ENCODE data around the gene FKBP1B.
A peak's percentile ranks its signal among the peaks of the same experiment; 100 is the strongest.
"Not testable (repeated sequence)": the region's sequence is repeated elsewhere in the genome, so short reads cannot be mapped to it uniquely, and the experiment has no call there.

The FKBP1B gene

GRCh38 chr2:24072259-24072658 is 22.7 kb downstream of the FKBP1B start:
- no peak for DNase-seq (ENCODE audit: low spot score)

DNA sequence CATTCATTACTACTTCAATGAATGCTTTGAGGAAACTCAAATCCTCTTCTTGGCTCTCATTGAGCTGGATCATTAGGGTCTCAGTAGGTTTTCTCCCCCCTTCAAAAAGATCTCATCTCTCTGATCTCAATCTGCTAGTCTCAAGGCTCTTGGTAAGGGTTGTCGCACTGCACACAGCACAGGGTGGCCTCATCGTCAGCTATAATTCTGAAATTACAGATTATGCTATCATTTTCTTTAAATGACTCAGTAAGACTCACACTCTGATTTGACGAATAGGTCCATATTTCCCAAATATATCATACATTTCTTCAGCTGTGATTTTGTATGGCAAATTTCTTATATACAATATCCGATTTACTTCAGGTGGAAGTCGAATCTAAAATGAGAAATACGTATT is 24.3 kb downstream of the FKBP1B start:
- no peak for DNase-seq (ENCODE audit: low spot score)

GRCh38 chr2:24075259-24075658 is 25.7 kb downstream of the FKBP1B start:
- no peak for DNase-seq (ENCODE audit: low spot score)

DNA sequence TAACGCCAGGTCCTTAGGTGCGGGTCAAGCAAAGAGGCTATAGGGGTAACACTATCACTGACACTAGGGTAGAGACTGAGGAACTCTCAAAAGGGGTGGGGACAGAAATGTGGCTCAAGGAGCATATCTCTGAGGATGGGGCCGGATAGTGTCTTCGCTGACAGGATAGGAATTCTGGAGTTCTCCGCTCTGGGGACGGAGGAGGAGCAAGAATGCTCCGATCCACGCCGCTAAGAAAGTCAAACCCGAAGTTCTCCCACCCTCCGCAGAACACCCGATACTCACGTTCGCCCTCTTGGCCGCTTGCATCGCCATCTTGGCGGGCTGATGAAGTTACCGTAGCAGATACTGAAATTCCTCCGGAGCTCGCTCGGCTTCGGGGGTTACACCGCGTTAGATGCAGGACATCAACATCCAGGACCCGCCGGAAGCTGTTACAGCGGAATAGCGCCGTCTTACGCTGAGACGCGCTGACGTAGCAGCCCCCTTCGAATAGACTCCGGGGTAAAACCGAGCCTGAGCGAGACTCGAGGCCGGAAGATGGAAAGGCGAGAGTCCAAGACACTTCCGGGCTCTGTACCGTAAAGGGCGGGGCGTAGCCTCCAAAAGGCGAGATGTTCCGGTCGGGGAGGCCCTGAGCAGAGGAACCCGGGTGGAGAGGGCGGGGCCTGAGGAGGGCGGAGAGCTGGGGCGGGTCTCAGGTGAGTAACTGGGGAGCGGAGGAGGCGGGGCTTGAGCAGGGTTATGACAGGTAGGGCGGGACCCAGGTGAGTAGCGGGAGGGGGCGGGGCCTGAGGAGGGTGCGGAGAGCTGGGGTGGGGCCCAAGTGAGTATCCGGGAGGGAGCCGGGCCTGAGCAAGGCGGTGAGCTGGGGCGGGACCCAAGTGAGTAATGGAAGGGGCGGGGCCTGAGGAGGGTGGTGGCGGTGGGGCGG is 26.6 kb downstream of the FKBP1B start, which contains the start of gene SF3B6:
SF3B6 (minus strand) TSS at position 412 of the 934 bp plus-strand sequence; CDS start at position 315, 97 bp downstream.
- peak; percentile 100 for DNase-seq (ENCODE audit: low spot score)

- no peak for DNase-seq (ENCODE audit: low spot score)
These were observed 27.5 kb downstream of the FKBP1B start for GRCh38 chr2:24076849-24077534.

GRCh38 chr2:24077535-24077877 is 28.0 kb downstream of the FKBP1B start:
- DNase-seq (ENCODE audit: low spot score) = no peak

DNA sequence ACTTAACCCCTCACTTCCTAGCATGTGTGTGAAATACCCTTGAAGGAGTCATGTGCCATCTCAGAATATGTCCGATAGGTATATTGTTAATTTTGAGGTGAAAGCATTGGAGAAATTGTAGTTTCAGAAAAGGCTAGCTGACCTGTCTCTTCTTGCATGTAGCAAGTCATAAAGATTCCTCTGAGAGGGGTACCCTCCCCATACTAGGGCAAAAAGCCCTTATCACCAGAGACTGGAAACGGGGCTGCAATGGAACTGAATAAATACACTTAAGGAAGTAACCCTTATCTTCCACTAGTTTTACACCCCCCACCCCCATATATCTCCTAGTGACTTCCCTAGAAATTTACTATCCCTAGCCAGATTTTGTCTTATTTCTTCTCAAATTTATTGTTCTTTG is 28.3 kb downstream of the FKBP1B start:
- DNase-seq (ENCODE audit: low spot score) = no peak

DNA sequence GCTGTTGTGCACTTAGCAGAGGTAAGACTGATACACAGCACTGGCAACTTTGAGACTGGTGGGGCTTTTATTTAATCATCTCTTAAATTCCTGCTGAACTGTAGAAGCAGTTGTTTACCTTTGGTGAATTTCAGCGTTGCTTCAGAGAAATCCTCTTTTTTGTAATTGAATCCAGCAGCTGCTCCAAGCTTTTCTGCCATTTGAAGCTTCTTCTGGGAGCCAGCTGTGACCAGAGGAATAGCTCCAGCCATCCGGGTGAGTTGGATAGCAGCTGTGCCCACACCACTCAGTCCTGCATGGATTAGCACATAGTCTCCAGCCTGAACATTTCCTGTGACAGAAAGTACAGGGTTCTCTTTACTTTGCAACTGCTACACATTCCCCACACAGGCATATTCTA is 31.2 kb downstream of the FKBP1B start:
- no peak for DNase-seq (ENCODE audit: low spot score)

- DNase-seq (ENCODE audit: low spot score) = no peak
These were observed 33.4 kb downstream of the FKBP1B start for GRCh38 chr2:24082787-24083566.

DNA sequence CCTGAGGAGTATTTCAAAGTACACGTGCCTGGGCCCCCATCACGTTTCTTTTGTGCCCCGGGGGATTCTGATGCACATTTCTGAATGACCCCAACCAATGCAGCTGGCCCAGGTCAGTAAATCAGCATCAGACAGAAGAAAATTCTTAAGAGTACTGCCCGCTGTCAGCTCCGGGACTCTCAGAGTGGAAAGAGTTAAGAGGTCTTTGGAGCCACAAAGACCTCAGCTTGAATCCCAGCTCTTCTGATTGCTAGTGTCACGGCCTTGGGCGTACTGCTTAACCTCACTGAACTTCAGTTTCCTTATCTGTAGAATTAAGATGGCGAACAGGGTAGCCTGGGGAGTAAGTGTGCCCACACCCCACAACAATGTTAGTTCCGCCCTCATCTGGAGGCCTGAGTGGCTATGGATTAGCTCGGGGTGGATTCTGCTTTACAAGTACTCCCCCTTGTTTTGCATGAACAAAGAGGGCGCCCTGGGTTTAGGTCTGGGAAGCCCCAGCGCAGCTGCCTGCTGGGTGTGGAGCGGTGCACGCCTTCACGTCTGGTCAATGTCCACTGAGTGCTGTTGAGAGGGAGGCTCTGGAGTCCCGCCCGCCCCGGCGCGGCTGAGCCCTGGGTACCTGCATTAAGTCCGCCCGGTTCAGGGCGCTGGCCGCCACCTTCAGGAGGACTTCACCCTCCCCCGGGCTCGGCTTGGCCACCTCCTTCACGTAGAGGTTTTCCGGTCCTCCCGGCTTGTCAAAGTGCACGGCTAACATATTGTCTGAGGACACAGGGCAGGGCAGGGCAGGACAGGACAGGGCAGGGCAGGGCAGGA is 34.2 kb downstream of the FKBP1B start:
- peak; percentile 98 for DNase-seq (ENCODE audit: low spot score)

DNA sequence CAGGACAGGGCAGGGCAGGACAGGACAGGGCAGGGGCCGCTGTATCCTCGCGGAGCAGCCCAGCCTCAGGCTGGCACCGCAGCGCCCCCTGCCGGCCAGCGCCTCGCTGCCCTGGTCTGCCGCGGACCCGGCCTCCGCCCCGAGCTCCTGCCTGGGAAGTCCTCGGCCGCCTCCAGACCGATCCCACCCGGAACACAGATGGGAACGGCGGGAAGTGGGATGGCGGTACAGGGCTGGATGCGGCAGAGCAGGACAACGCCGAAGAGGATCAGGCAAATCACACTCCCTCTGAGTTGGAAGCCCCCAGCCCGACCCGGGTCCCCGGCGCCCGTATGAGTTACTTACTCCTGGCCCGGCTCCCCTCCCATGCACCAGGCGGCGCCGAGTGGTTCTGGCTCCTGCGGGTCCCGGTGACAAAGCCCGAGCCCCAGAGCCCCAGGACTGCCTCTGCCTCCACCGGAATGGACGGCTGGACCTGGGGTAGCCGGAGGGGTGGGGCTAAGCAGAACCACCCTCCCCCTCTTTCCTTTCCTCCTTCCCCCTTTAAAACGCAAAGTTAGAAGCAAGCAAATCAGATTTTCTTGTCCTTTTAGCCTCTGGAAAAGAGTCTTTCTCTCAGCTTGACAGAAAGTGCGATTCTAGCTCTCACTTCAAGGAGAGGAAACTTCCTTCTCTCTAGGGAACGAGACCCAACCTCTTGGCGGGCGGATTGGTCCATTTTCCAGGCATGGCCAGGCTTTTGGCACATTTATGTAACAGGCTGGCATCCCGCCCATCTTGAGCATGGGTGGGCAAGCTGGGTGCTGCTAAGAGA is 35.1 kb downstream of the FKBP1B start, which contains the start of gene TP53I3:
TP53I3 (minus strand) TSS at position 449 of the 814 bp plus-strand sequence. CDS start 508 bp downstream, outside the sequence.
- DNase-seq (ENCODE audit: low spot score) = peak; percentile 94

- DNase-seq (ENCODE audit: low spot score) = no peak
These were observed 35.6 kb downstream of the FKBP1B start for GRCh38 chr2:24085200-24085489.

DNA sequence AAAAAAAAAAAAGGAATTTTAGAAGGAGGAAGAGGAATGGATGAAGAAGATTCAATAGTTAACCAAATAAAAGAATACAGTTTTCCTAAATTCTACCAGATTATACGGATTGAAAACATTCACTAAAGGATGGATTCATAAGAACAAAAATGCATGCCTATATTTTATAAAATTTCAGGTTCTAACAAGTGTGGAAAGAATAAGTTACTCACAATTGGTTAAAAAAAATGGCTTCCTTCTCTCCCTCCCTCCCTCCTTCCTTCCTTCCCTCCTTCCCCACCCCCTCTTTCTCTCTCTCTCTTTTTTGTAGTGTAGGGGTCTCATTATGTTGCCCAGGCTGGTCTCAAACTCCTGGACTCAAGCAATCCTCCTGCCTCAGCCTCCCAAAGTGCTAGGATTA is 36.7 kb downstream of the FKBP1B start:
- DNase-seq (ENCODE audit: low spot score) = no peak

DNA sequence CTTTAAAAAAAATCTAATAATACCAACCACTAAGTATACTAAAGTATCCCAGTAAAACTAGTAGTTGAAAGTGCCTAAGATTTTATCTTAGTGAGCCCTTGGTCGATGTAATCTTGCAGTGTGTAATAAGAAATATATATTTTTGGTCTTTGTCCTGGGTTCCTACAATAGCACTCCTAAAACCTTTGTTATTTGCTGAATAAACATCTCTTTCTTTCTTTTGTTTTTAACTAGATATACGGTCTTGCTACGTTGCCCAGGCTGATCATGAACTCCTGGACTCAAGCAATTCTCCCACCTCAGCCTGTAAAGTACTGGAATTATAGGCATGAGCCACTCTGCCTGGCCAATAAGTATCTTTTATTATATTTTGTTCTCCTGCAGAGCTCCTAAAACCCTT is 37.5 kb downstream of the FKBP1B start:
- no peak for DNase-seq (ENCODE audit: low spot score)

- no peak for DNase-seq (ENCODE audit: low spot score)
These were observed 39.3 kb downstream of the FKBP1B start for GRCh38 chr2:24088821-24089359.

- DNase-seq (ENCODE audit: low spot score) = not testable (repeated sequence)
These were observed 43.7 kb downstream of the FKBP1B start for GRCh38 chr2:24093270-24093669.

GRCh38 chr2:24095171-24095677 is 45.7 kb downstream of the FKBP1B start:
- not testable (repeated sequence) for DNase-seq (ENCODE audit: low spot score)

- DNase-seq (ENCODE audit: low spot score) = not testable (repeated sequence)
These were observed 51.2 kb downstream of the FKBP1B start for GRCh38 chr2:24100732-24101131.

GRCh38 chr2:24101992-24102391 is 52.5 kb downstream of the FKBP1B start:
- no peak for DNase-seq (ENCODE audit: low spot score)

- DNase-seq (ENCODE audit: low spot score) = no peak
These were observed 53.1 kb downstream of the FKBP1B start for GRCh38 chr2:24102677-24103076.

Measured in SW480 (cell line).